Kidney (tissue), 14 donors: ENCODE results near the gene VPS39. TPM values are rescaled to one million over a fixed set of nuclear protein-coding genes. Genes with fewer than 3 reads are reported as not detected.

Experiments used
- DNase-seq, 5 donors: peaks; one replicate each; pipeline ENCODE4 v3.0.0-alpha.2; 2013 to 2020
- FAIRE-seq: peaks from 2 replicates; lab custom pipeline; 2012; peaks lifted over from hg19 to GRCh38; lab: Jason Lieb, UNC
- H3K27ac ChIP-seq, 2 donors: one replicate each; pipeline ENCODE4 v1.7.0; 2013; ENCODE audit warnings: low read depth in 2 of 2, low read length in 2 of 2, inconsistent platforms in 1 of 2
- H3K27me3 ChIP-seq: one replicate; pipeline ENCODE4 v1.7.1; 2013; ENCODE audit warnings: low read length, inconsistent platforms; ENCODE audit not compliant: control insufficient read depth, insufficient read depth
- H3K36me3 ChIP-seq, 3 donors: one replicate each; pipeline versions ENCODE4 v1.7.0 to v1.7.1; 2013; ENCODE audit warnings: low read length in 3 of 3, control low read depth in 1 of 3, inconsistent platforms in 1 of 3; ENCODE audit not compliant: insufficient read depth in 3 of 3, control insufficient read depth in 2 of 3
- H3K4me1 ChIP-seq, 3 donors: one replicate each; pipeline versions ENCODE4 v1.7.0 to v1.7.1; 2013; ENCODE audit warnings: low read length in 3 of 3, inconsistent platforms in 1 of 3, low read depth in 1 of 3; ENCODE audit not compliant: control insufficient read depth in 2 of 3, insufficient read depth in 2 of 3
- H3K4me3 ChIP-seq, 3 donors: one replicate each; pipeline versions ENCODE4 v1.7.0 to v1.8.1; 2013; ENCODE audit warnings: low read length in 3 of 3, control low read depth in 1 of 3, inconsistent platforms in 1 of 3
- H3K9ac ChIP-seq, 3 donors: one replicate each; pipeline versions ENCODE4 v1.7.0 to v1.7.1; 2013; ENCODE audit warnings: low read length in 3 of 3, control low read depth in 1 of 3, inconsistent platforms in 1 of 3
- H3K9me3 ChIP-seq, 3 donors: one replicate each; pipeline versions ENCODE4 v1.7.0 to v1.7.1; 2013; ENCODE audit warnings: low read length in 3 of 3, control low read depth in 1 of 3, inconsistent platforms in 1 of 3; ENCODE audit not compliant: control insufficient read depth in 2 of 3, insufficient read depth in 1 of 3
- CTCF ChIP-seq: IDR thresholded peaks from 3 replicates; pipeline ENCODE4 v1.5.1; 2012; ENCODE audit warnings: mild to moderate bottlenecking, moderate library complexity, borderline replicate concordance; ENCODE audit not compliant: insufficient read depth; ENCODE audit errors: extremely low read depth
- intact Hi-C: fragments of 100-400 bp; cut with DNase I; formaldehyde crosslinking; loops from one replicate; pipeline ENCODE4 v1.11.1; 2022
- polyA plus RNA-seq: library from polyadenylated mRNA; stranded (reverse); fragments of 350-450 nt; fragmentation: Illumina TruSeq; extraction: RNeasy Lipid Tissue Mini Kit (QIAGEN cat#74804); gene quantifications from one replicate; pipeline ENCODE4 v1.2.3, GENCODE V29; 2014; ENCODE audit warnings: low read depth, low replicate concordance; ENCODE audit not compliant: insufficient read depth
- total RNA-seq: library from RNA; stranded (reverse); fragmentation: NEBNext Ultra II Directional; extraction: Animal tissue kit (Norgen Biotek cat#: 25700); gene quantifications from one replicate; pipeline ENCODE4 v1.2.1, GENCODE V29; 2021
- donor health status: control.
- donor health status: control.
- donor health status: control.
- donor health status: control.
- donor health status: control.
- donor health status: DM: yes; HTN: yes; CAD: no.
- donor health status: Normal renal cell carcinoma (clear cell type).

VPS39 gene
- total and polyA plus RNA-seq, 2 donors from 2014 or later: 33.1 to 70.9 TPM

- peaks cover 16 to 83% (median 74%) of the 10 kb centered on the region in 3 donors for H3K36me3 ChIP-seq
Measured at GRCh38 chr15:42163291-42163690, 44.8 kb downstream of the VPS39 start.

GRCh38 chr15:42160136-42160535 lies 48.0 kb downstream of the VPS39 start:
- intact Hi-C loops: no loop called here

More at GRCh38 chr15:42163291-42163690, 44.8 kb downstream of the VPS39 start:
- no peaks in the 10 kb centered on the region for H3K9me3 ChIP-seq
- no peak for TF ChIP-seq CTCF
- H3K4me1 ChIP-seq: peaks cover 0 to 2% (median 0%) of the 10 kb centered on the region in 3 donors
- H3K27me3 ChIP-seq: no peaks in the 10 kb centered on the region
- FAIRE-seq (no peak), DNase-seq (no peak)
- no peak overlapping the region for H3K27ac ChIP-seq
- intact Hi-C loops: no loop called here
- no peak overlapping the region for H3K4me3 ChIP-seq
- H3K9ac ChIP-seq: no peak overlapping the region

GRCh38 chr15:42159381-42160015 lies 48.6 kb downstream of the VPS39 start:
- intact Hi-C loops: no loop called here
- Histone ChIP-seq H3K9me3 (no peaks in the 10 kb centered on the region), H3K9ac (no peak overlapping the region), H3K4me3 (no peak overlapping the region), H3K27ac (no peak overlapping the region), H3K27me3 (no peaks in the 10 kb centered on the region), H3K4me1 (peaks cover 3 to 12% (median 10%) of the 10 kb centered on the region in 3 donors), H3K36me3 (peaks cover 7 to 47% (median 42%) of the 10 kb centered on the region in 3 donors)
- FAIRE-seq (no peak), DNase-seq (no peak)
- TF ChIP-seq CTCF: no peak

More at GRCh38 chr15:42160136-42160535, 48.0 kb downstream of the VPS39 start:
- Histone ChIP-seq H3K27me3 (no peaks in the 10 kb centered on the region), H3K4me3 (no peak overlapping the region), H3K27ac (no peak overlapping the region), H3K4me1 (peaks cover under 1 to 10% (median 6%) of the 10 kb centered on the region in 3 donors), H3K9me3 (no peaks in the 10 kb centered on the region), H3K36me3 (peaks cover 7 to 53% (median 48%) of the 10 kb centered on the region in 3 donors), H3K9ac (no peak overlapping the region)
- TF ChIP-seq CTCF: no peak
- FAIRE-seq: no peak
- DNase-seq: no peak
